DND-41 (cell line): ENCODE measurements around the gene CMPK1.
"Not testable (repeated sequence)": the region's sequence is repeated elsewhere in the genome, so short reads cannot be mapped to it uniquely, and the experiment has no call there.

ENCODE experiments used
- ATAC-seq: fragments of 200-7000 bp; cut with Tn5 transposase; 3 replicates; pipeline ENCODE4 v1.9.1; 2021; ENCODE audit warnings: low read depth; ENCODE audit not compliant: insufficient read depth
- DNase-seq: peaks from one replicate; pipeline ENCODE4 v3.0.0-alpha.2; 2020
- H2AFZ ChIP-seq: 2 replicates; pipeline ENCODE4 v1.6.0; 2012; ENCODE audit warnings: low read depth, low read length
- H3K27ac ChIP-seq: 2 replicates; pipeline ENCODE4 v1.5.1; 2012; ENCODE audit warnings: low read length, inconsistent platforms
- H3K27me3 ChIP-seq: fragments of 200-600 bp; sonication (generic); 2 replicates; pipeline ENCODE4 v1.6.0; 2012; ENCODE audit warnings: low read length, mild to moderate bottlenecking, inconsistent platforms; ENCODE audit not compliant: insufficient read depth, poor library complexity
- H3K36me3 ChIP-seq: 2 replicates; pipeline ENCODE4 v1.5.1; 2012; ENCODE audit warnings: low read length, inconsistent platforms; ENCODE audit not compliant: insufficient read depth
- H3K4me1 ChIP-seq: 2 replicates; pipeline ENCODE4 v1.5.1; 2012; ENCODE audit warnings: mild to moderate bottlenecking, low read length; ENCODE audit not compliant: insufficient read depth
- H3K4me2 ChIP-seq: 2 replicates; pipeline ENCODE4 v1.6.0; 2012; ENCODE audit warnings: mild to moderate bottlenecking, moderate library complexity, low read length, inconsistent platforms; ENCODE audit not compliant: insufficient read depth
- H3K4me3 ChIP-seq, 2 experiments: fragments of 200-600 bp in 1 of 2; shearing (Covaris generic) in 1 of 2; 2 replicates each; pipeline ENCODE4 v1.5.1; 2012 to 2016; ENCODE audit warnings: inconsistent platforms in 2 of 2, low read length in 2 of 2, mild to moderate bottlenecking in 2 of 2, low read depth in 1 of 2, moderate library complexity in 1 of 2
- H3K79me2 ChIP-seq: 2 replicates; pipeline ENCODE4 v1.6.0; 2012; ENCODE audit warnings: low read length, inconsistent platforms; ENCODE audit not compliant: insufficient read depth
- H3K9ac ChIP-seq: 2 replicates; pipeline ENCODE4 v1.6.0; 2012; ENCODE audit warnings: low read depth, mild to moderate bottlenecking, inconsistent platforms, low read length, moderate library complexity
- H3K9me3 ChIP-seq: 2 replicates; pipeline ENCODE4 v1.5.1; 2012; ENCODE audit warnings: low read length, moderate library complexity, mild to moderate bottlenecking, inconsistent platforms; ENCODE audit not compliant: insufficient read depth, severe bottlenecking
- H4K20me1 ChIP-seq: 2 replicates; pipeline ENCODE4 v1.6.0; 2012; ENCODE audit warnings: low read length; ENCODE audit not compliant: insufficient read depth
- CTCF ChIP-seq: IDR thresholded peaks from 2 replicates; pipeline ENCODE4 v1.5.1; 2012; ENCODE audit warnings: borderline replicate concordance, low read length, moderate library complexity, mild to moderate bottlenecking; ENCODE audit not compliant: poor library complexity, severe bottlenecking; ENCODE audit errors: extremely low read depth
- EZH2 ChIP-seq: IDR thresholded peaks from 3 replicates; pipeline ENCODE4 v1.6.1; 2012; ENCODE audit warnings: borderline replicate concordance, low read depth, mild to moderate bottlenecking, moderate library complexity, low read length, inconsistent platforms; ENCODE audit not compliant: severe bottlenecking

Gene CMPK1

GRCh38 chr1:47333578-47333921 lies at the start of gene CMPK1:
TSS of gene CMPK1 (plus strand) at chr1:47333790. CDS start at chr1:47333946, 156 bp downstream.
- Histone ChIP-seq H3K79me2 (peaks cover 55% of the 10 kb centered on the region), H3K9me3 (no peaks in the 10 kb centered on the region), H4K20me1 (peaks cover 3% of the 10 kb centered on the region; the same call in 1 of the 2 replicates), H2AFZ (peak within 1 kb of the TSS; percentile 88), H3K27ac (peak within 1 kb of the TSS; percentile 78), H3K36me3 (no peaks in the 10 kb centered on the region; the same call in 1 of the 2 replicates), H3K9ac (peak within 1 kb of the TSS; percentile 94), H3K4me3 (peak within 1 kb of the TSS; percentile 60 to 76), H3K4me2 (peak within 1 kb of the TSS; percentile 80), H3K27me3 (no peaks in the 10 kb centered on the region), H3K4me1 (peaks cover 45% of the 10 kb centered on the region)
- peak; percentile 76 for ATAC-seq
- TF ChIP-seq EZH2 (no peak), CTCF (peak; percentile 54)
- DNase-seq: peak; percentile 82

GRCh38 chr1:47288116-47288515 lies 45.5 kb upstream of the CMPK1 start:
- not testable (repeated sequence) for H3K4me2 ChIP-seq, H3K27me3 ChIP-seq, H3K4me3 ChIP-seq, H2AFZ ChIP-seq, H3K9ac ChIP-seq, DNase-seq, H3K9me3 ChIP-seq, H3K4me1 ChIP-seq, H4K20me1 ChIP-seq, ATAC-seq, H3K27ac ChIP-seq
- H3K79me2 ChIP-seq: peaks cover 15% of the 10 kb centered on the region
- peaks cover 89% of the 10 kb centered on the region for H3K36me3 ChIP-seq

- H3K27ac ChIP-seq, H3K9me3 ChIP-seq, DNase-seq, H3K4me1 ChIP-seq, H3K4me3 ChIP-seq, H3K9ac ChIP-seq, H4K20me1 ChIP-seq, H2AFZ ChIP-seq, H3K79me2 ChIP-seq, ATAC-seq, H3K27me3 ChIP-seq, H3K4me2 ChIP-seq: not testable (repeated sequence)
- peaks cover 94% of the 10 kb centered on the region for H3K36me3 ChIP-seq
These were observed 38.7 kb upstream of the CMPK1 start for GRCh38 chr1:47294863-47295262.

GRCh38 chr1:47295579-47295978 lies 38.0 kb upstream of the CMPK1 start:
- Histone ChIP-seq H3K4me2 (no peak overlapping the region), H3K79me2 (peaks cover 6% of the 10 kb centered on the region; the same call in 1 of the 2 replicates), H3K27me3 (no peaks in the 10 kb centered on the region), H3K36me3 (peaks cover 94% of the 10 kb centered on the region), H2AFZ (no peak overlapping the region), H3K9ac (no peak overlapping the region), H3K9me3 (no peaks in the 10 kb centered on the region), H3K27ac (no peak overlapping the region), H3K4me1 (no peaks in the 10 kb centered on the region), H3K4me3 (no peak overlapping the region), H4K20me1 (no peaks in the 10 kb centered on the region)
- no peak for DNase-seq
- ATAC-seq: no peak
- TF ChIP-seq EZH2: no peak
- TF ChIP-seq CTCF: no peak
